Panc1 (cell line): ENCODE measurements around the gene PCDHB11. TPM values are rescaled to one million over a fixed set of nuclear protein-coding genes. Genes with fewer than 3 reads are reported as not detected.
"Not testable (repeated sequence)": the region's sequence is repeated elsewhere in the genome, so short reads cannot be mapped to it uniquely, and the experiment has no call there.

Experiments used
- ATAC-seq: fragments of 200-7000 bp; cut with Tn5 transposase; 2 replicates; pipeline ENCODE4 v1.9.1; 2020; ENCODE audit warnings: mild to moderate bottlenecking, moderate library complexity
- BruUV-seq: library from RNA; stranded (reverse); fragments of 400-500 nt; replicated peaks from 2 replicates; lab custom pipeline; 2021; lab: Mats Ljungman, UMichigan
- CTCF ChIA-PET: fragments of 300-600 bp; sonication (Branson Sonifier 250); formaldehyde crosslinking; loops from one replicate; lab custom pipeline; 2022; ENCODE audit warnings: antibody characterized with exemption; lab: Charles Lee
- POLR2A ChIA-PET: fragments of 300-600 bp; sonication (Branson Sonifier 250); formaldehyde crosslinking; loops from one replicate; lab custom pipeline; 2022; ENCODE audit warnings: antibody characterized with exemption; lab: Charles Lee
- DNase-seq: peaks from one replicate; pipeline ENCODE4 v3.0.0-alpha.2; 2010; ENCODE audit warnings: low read depth, low spot score
- H3K27ac ChIP-seq: 2 replicates; pipeline ENCODE4 v1.5.1; 2011; ENCODE audit warnings: mild to moderate bottlenecking, low read length, inconsistent platforms
- H3K27me3 ChIP-seq: fragments of 200-500 bp; sonication (Bioruptor generic); 2 replicates; pipeline ENCODE4 v1.6.0; 2014; ENCODE audit warnings: low read length, inconsistent platforms; ENCODE audit not compliant: control insufficient read depth, insufficient read depth
- H3K36me3 ChIP-seq: fragments of 200-500 bp; sonication (Bioruptor generic); 2 replicates; pipeline ENCODE4 v1.5.1; 2014; ENCODE audit warnings: inconsistent platforms, mild to moderate bottlenecking, low read length, moderate library complexity; ENCODE audit not compliant: control insufficient read depth, insufficient read depth
- H3K4me1 ChIP-seq: 2 replicates; pipeline ENCODE4 v1.5.1; 2011; ENCODE audit warnings: inconsistent platforms, mild to moderate bottlenecking, low read length, moderate library complexity; ENCODE audit not compliant: control insufficient read depth, insufficient read depth
- H3K4me3 ChIP-seq, 2 experiments: 2 replicates each; pipeline ENCODE4 v1.5.1; 2011 to 2012; ENCODE audit warnings: low read depth in 2 of 2, low read length in 2 of 2, mild to moderate bottlenecking in 2 of 2, inconsistent platforms in 1 of 2, moderate library complexity in 1 of 2
- H3K9me3 ChIP-seq: fragments of 200-500 bp; sonication (Bioruptor generic); 2 replicates; pipeline ENCODE4 v1.5.1; 2014; ENCODE audit warnings: low read depth, mild to moderate bottlenecking, inconsistent platforms, low read length, moderate library complexity; ENCODE audit not compliant: control insufficient read depth, insufficient read depth
- CTCF ChIP-seq: fragments of 450-650 bp; IDR thresholded peaks from 2 replicates; pipeline ENCODE4 v1.5.1; 2017; ENCODE audit warnings: mild to moderate bottlenecking
- TCF7L2 ChIP-seq: IDR thresholded peaks from 2 replicates; pipeline ENCODE4 v1.6.1; 2011; ENCODE audit warnings: mild to moderate bottlenecking, low read depth, low read length, inconsistent platforms
- in situ Hi-C: cut with HindIII; loops from 2 replicates; pipeline ENCODE4 v1.10.0; 2016; ENCODE audit warnings: low sequenced_read_pairs, low pct_unique_long_range_greater_than_20kb
- intact Hi-C: fragments of 100-400 bp; cut with micrococcal nuclease; formaldehyde crosslinking; loops from one replicate; pipeline ENCODE4 v1.10.0; 2022; ENCODE audit not compliant: unreplicated experiment
- total RNA-seq: library from RNA; stranded (reverse); gene quantifications from one replicate; pipeline ENCODE4 v1.2.1, GENCODE V29; 2021; ENCODE audit not compliant: unreplicated experiment

PCDHB11 gene
- total RNA-seq, 1 experiment from 2014 or later, result 1.6 TPM

- not testable (repeated sequence) for DNase-seq, BruUV-seq
Observed at GRCh38 chr5:141177577-141178191, 21.7 kb upstream of the PCDHB11 start, which contains the start of gene PCDHB8. Gene PCDHB8, plus strand, starts transcription at chr5:141177790. Its CDS starts 245 bp downstream, at chr5:141178035.

GRCh38 chr5:141179371-141179770, 20.1 kb upstream of the PCDHB11 start:
- H3K9me3 ChIP-seq, CTCF ChIA-PET, DNase-seq, H3K4me3 ChIP-seq, BruUV-seq, H3K4me1 ChIP-seq, POLR2A ChIA-PET, ATAC-seq, H3K36me3 ChIP-seq, H3K27ac ChIP-seq: not testable (repeated sequence)
- intact Hi-C loops (loop anchor here (5.0 kb wide), 1 partner anchor 87 kb away; the partner anchor contains the start of gene PCDHB2), in situ Hi-C loops (loop anchor here (25.0 kb wide), 2 partner anchors 92 to 158 kb away; partner anchors contain the start of genes PCDHB2, PCDHGA1, PCDHGA2 and PCDHGA3)
- H3K27me3 ChIP-seq, result peaks cover 24% of the 10 kb centered on the region

More at GRCh38 chr5:141177577-141178191, 21.7 kb upstream of the PCDHB11 start, which contains the start of gene PCDHB8:
- H3K36me3 ChIP-seq, POLR2A ChIA-PET, H3K9me3 ChIP-seq, H3K27ac ChIP-seq, H3K4me1 ChIP-seq: not testable (repeated sequence)
- TF ChIP-seq CTCF, result peak; percentile 94
- in situ Hi-C loops (loop anchor here (25.0 kb wide), 2 partner anchors 90 to 160 kb away; partner anchors contain the start of genes PCDHB2, PCDHGA1, PCDHGA2 and PCDHGA3), intact Hi-C loops (loop anchor here (5.0 kb wide), 1 partner anchor 85 kb away; the partner anchor contains the start of gene PCDHB2)
- H3K27me3 ChIP-seq, result peaks cover 24% of the 10 kb centered on the region
- CTCF ChIA-PET, result interaction anchor here (0.6 to 1.6 kb wide), 6 partner anchors 10 to 383 kb away, joined by 3 to 9 read pairs (median 8); partner anchors contain the start of genes PCDHB11 and PCDHB9
- H3K4me3 ChIP-seq, result peak within 1 kb of the TSS; percentile 23 to 40
- peak; percentile 99 for ATAC-seq

- not testable (repeated sequence) for ATAC-seq, BruUV-seq
Observed at GRCh38 chr5:141179876-141180275, 19.6 kb upstream of the PCDHB11 start.

GRCh38 chr5:141180313-141180712, 19.1 kb upstream of the PCDHB11 start:
- no peak for TF ChIP-seq TCF7L2
- ChIA-PET POLR2A (no interaction called here), CTCF (no interaction called here)
- Histone ChIP-seq H3K4me1 (peaks cover 7% of the 10 kb centered on the region), H3K4me3 (no peak overlapping the region), H3K27ac (no peak overlapping the region), H3K27me3 (peaks cover 22% of the 10 kb centered on the region), H3K9me3 (no peaks in the 10 kb centered on the region), H3K36me3 (no peaks in the 10 kb centered on the region)
- BruUV-seq, result no TSS peak
- in situ Hi-C loops, result loop anchor here (25.0 kb wide), 2 partner anchors 93 to 157 kb away; partner anchors contain the start of genes PCDHB2, PCDHGA1, PCDHGA2 and PCDHGA3
- no peak for ATAC-seq
- no peak for DNase-seq
- intact Hi-C loops, result no loop called here

More at GRCh38 chr5:141179876-141180275, 19.6 kb upstream of the PCDHB11 start:
- in situ Hi-C loops, result loop anchor here (25.0 kb wide), 2 partner anchors 93 to 157 kb away; partner anchors contain the start of genes PCDHB2, PCDHGA1, PCDHGA2 and PCDHGA3
- intact Hi-C loops, result loop anchor here (5.0 kb wide), 1 partner anchor 88 kb away; the partner anchor contains the start of gene PCDHB2
- H3K36me3 ChIP-seq, H3K4me3 ChIP-seq, H3K27ac ChIP-seq, CTCF ChIA-PET, H3K9me3 ChIP-seq, DNase-seq, H3K4me1 ChIP-seq, POLR2A ChIA-PET: not testable (repeated sequence)
- H3K27me3 ChIP-seq, result peaks cover 24% of the 10 kb centered on the region
